Motor neuron (in vitro differentiated cells): ENCODE measurements around the gene POR. TPM values are rescaled to one million over a fixed set of nuclear protein-coding genes. Genes with fewer than 3 reads are reported as not detected.
"Not testable (repeated sequence)": the region's sequence is repeated elsewhere in the genome, so short reads cannot be mapped to it uniquely, and the experiment has no call there.

Source experiments
- ATAC-seq, 8 experiments: fragments of 200-7000 bp; cut with Tn5 transposase; replicated peaks in 6 of 8; 2 replicates each; pipeline ENCODE4 v1.8.0; 2021; ENCODE audit warnings: mild to moderate bottlenecking in 8 of 8, moderate library complexity in 8 of 8
- H3K27ac ChIP-seq, 2 donors: fragments of 250-450 bp; sonication (Bioruptor Pico); 2 replicates each; pipeline ENCODE4 v1.9.0; 2021; ENCODE audit warnings: antibody characterized with exemption in 2 of 2, mild to moderate bottlenecking in 2 of 2, moderate library complexity in 1 of 2
- H3K4me1 ChIP-seq, 2 donors: fragments of 250-450 bp; sonication (Bioruptor Pico); replicated peaks in 1 of 2; 2 replicates each; pipeline ENCODE4 v1.6.1; 2021; ENCODE audit warnings: antibody characterized with exemption in 2 of 2, mild to moderate bottlenecking in 2 of 2, moderate library complexity in 1 of 2
- H3K4me3 ChIP-seq, 5 donors: fragments of 250-450 bp; sonication (Bioruptor Pico); 2 replicates each; pipeline ENCODE4 v1.9.0; 2021; ENCODE audit warnings: antibody characterized with exemption in 5 of 5, mild to moderate bottlenecking in 5 of 5, moderate library complexity in 4 of 5
- WGBS, 10 experiments: fragments of 450-650 bp; shearing (Covaris generic); methylation state at CpG; one replicate each; pipeline ENCODE4 v1.0.0; 2022; 5-methylcytosine and 5-hydroxymethylcytosine counted together
- in situ Hi-C, 9 experiments: fragments of 400-800 bp; cut with MboI; loops; one replicate each; pipeline ENCODE4 v1.15.0; 2021; ENCODE audit warnings: low sequenced_read_pairs in 9 of 9, low pct_unique_long_range_greater_than_20kb in 2 of 9; ENCODE audit not compliant: unreplicated experiment in 9 of 9
- total RNA-seq, 8 experiments: library from RNA; unstranded; fragments of 300-600 nt; gene quantifications; 2 replicates each; pipeline versions ENCODE4 v1.2.3 to v1.2.4, GENCODE V29; 2022

The POR gene
- total RNA-seq, 8 experiments from 2014 or later: 52.9 to 105 (median 66.2) TPM

GRCh38 chr7:75911186-75911585 is 3.8 kb upstream of the POR start:
- H3K4me3 ChIP-seq, ATAC-seq, in situ Hi-C loops, H3K27ac ChIP-seq: not testable (repeated sequence)
- WGBS, 10 experiments: 60 to 96% (median 85%) methylated on average over 1 to 8 of the region's 12 CpGs; no CpG with 5 or more reads in 3 of the 10 experiments
- H3K4me1 ChIP-seq: peaks cover 6 to 11% of the 10 kb centered on the region in 2 donors

GRCh38 chr7:75913437-75913836 is 1.5 kb upstream of the POR start:
- no peak overlapping the region for H3K4me3 ChIP-seq
- WGBS, 10 experiments: 94 to 100% (median 100%) methylated on average over 1 to 5 of the region's 6 CpGs; no CpG with 5 or more reads in 1 of the 10 experiments
- no peak for ATAC-seq
- peaks cover 6 to 13% of the 10 kb centered on the region in 2 donors for H3K4me1 ChIP-seq
- H3K27ac ChIP-seq: no peak overlapping the region
- in situ Hi-C loops: no loop called here

- 16 to 76% (median 27%) methylated on average over 4 to 11 of the region's 18 CpGs; no CpG with 5 or more reads in 5 of the 10 experiments for WGBS, 10 experiments
- ATAC-seq: peak in 2 of 8 experiments; percentile 20 to 21
- Histone ChIP-seq H3K27ac (peak overlapping the region; percentile 68 to 73), H3K4me1 (peaks cover 6 to 13% of the 10 kb centered on the region in 2 donors), H3K4me3 (peak overlapping the region; percentile 61 to 84 (median 73))
- in situ Hi-C loops: no loop called here
Observed at GRCh38 chr7:75914169-75914654, 743 bp upstream of the POR start.

- in situ Hi-C loops: no loop called here
- Histone ChIP-seq H3K27ac (peak overlapping the region in 1 of 2 donors; percentile 15), H3K4me1 (peaks cover 6 to 13% of the 10 kb centered on the region in 2 donors), H3K4me3 (peak overlapping the region; percentile 61 to 84 (median 73))
- ATAC-seq: peak in 7 of 8 experiments; percentile 0 to 7 (median 3)
- WGBS, 10 experiments: 0 to 40% (median 4%) methylated on average over 1 to 2 of the region's 32 CpGs; no CpG with 5 or more reads in 6 of the 10 experiments
Observed at GRCh38 chr7:75915416-75916156, 631 bp downstream of the POR start.

GRCh38 chr7:75916259-75916658 is 1.3 kb downstream of the POR start:
- in situ Hi-C loops: no loop called here
- H3K27ac ChIP-seq: no peak overlapping the region
- no peak for ATAC-seq
- H3K4me1 ChIP-seq: peaks cover 6 to 13% of the 10 kb centered on the region in 2 donors
- 0 to 92% (median 51%) methylated on average over 1 to 5 of the region's 5 CpGs for WGBS, 10 experiments
- H3K4me3 ChIP-seq: peak overlapping the region; percentile 61 to 84 (median 73)

GRCh38 chr7:75916685-75917634 is 2.0 kb downstream of the POR start:
- Histone ChIP-seq H3K4me1 (peaks cover 6 to 13% of the 10 kb centered on the region in 2 donors), H3K27ac (no peak overlapping the region), H3K4me3 (peak overlapping the region in 1 of 5 donors; percentile 73)
- in situ Hi-C loops: no loop called here
- ATAC-seq: no peak
- 77 to 100% (median 88%) methylated on average over 3 to 9 of the region's 11 CpGs; no CpG with 5 or more reads in 1 of the 10 experiments for WGBS, 10 experiments

GRCh38 chr7:75920431-75921161 is 5.6 kb downstream of the POR start:
- 77 to 100% (median 93%) methylated on average over 1 to 11 of the region's 19 CpGs for whole genome bisulfite sequencing, 10 experiments
- Histone ChIP-seq H3K4me1 (peaks cover 6 to 9% of the 10 kb centered on the region in 2 donors), H3K4me3 (no peak overlapping the region), H3K27ac (no peak overlapping the region)
- no peak for ATAC-seq
- in situ Hi-C loops: no loop called here

- Histone ChIP-seq H3K4me3 (no peak overlapping the region), H3K27ac (no peak overlapping the region), H3K4me1 (peaks cover 0 to 3% of the 10 kb centered on the region in 2 donors)
- in situ Hi-C loops: no loop called here
- 72 to 100% (median 86%) methylated on average over 1 to 10 of the region's 14 CpGs; no CpG with 5 or more reads in 3 of the 10 experiments for WGBS, 10 experiments
- no peak for ATAC-seq
Observed at GRCh38 chr7:75921479-75921878, 6.5 kb downstream of the POR start.

- ATAC-seq: no peak
- WGBS, 10 experiments: 67 to 100% (median 96%) methylated on average over 1 to 7 of the region's 9 CpGs
- H3K4me3 ChIP-seq: no peak overlapping the region
- H3K4me1 ChIP-seq: no peaks in the 10 kb centered on the region
- no peak overlapping the region for H3K27ac ChIP-seq
- in situ Hi-C loops: no loop called here
Observed at GRCh38 chr7:75922966-75923603, 8.1 kb downstream of the POR start.

GRCh38 chr7:75924256-75924655 is 9.3 kb downstream of the POR start:
- H3K4me1 ChIP-seq: no peaks in the 10 kb centered on the region
- no peak for ATAC-seq
- no peak overlapping the region for H3K27ac ChIP-seq
- 86 to 100% (median 94%) methylated on average over 1 to 2 of the region's 2 CpGs; no CpG with 5 or more reads in 3 of the 10 experiments for WGBS, 10 experiments
- no peak overlapping the region for H3K4me3 ChIP-seq
- in situ Hi-C loops: no loop called here

GRCh38 chr7:75924889-75925288 is 9.9 kb downstream of the POR start:
- H3K4me1 ChIP-seq: no peaks in the 10 kb centered on the region
- H3K27ac ChIP-seq: no peak overlapping the region
- in situ Hi-C loops: no loop called here
- 100% methylated on average over 2 of the region's 2 CpGs; no CpG with 5 or more reads in 9 of the 10 experiments for WGBS, 10 experiments
- ATAC-seq: no peak
- H3K4me3 ChIP-seq: no peak overlapping the region
